HG03064 (cell line): ENCODE results near the gene ITPRIP.
A peak's percentile ranks its signal among the peaks of the same experiment; 100 is the strongest.

Source experiments
- ATAC-seq: cut with Tn5 transposase; IDR thresholded peaks from one replicate; pipeline ENCODE4 v1.9.1; 2021; ENCODE audit warnings: low read depth; ENCODE audit not compliant: unreplicated experiment

The ITPRIP gene

DNA sequence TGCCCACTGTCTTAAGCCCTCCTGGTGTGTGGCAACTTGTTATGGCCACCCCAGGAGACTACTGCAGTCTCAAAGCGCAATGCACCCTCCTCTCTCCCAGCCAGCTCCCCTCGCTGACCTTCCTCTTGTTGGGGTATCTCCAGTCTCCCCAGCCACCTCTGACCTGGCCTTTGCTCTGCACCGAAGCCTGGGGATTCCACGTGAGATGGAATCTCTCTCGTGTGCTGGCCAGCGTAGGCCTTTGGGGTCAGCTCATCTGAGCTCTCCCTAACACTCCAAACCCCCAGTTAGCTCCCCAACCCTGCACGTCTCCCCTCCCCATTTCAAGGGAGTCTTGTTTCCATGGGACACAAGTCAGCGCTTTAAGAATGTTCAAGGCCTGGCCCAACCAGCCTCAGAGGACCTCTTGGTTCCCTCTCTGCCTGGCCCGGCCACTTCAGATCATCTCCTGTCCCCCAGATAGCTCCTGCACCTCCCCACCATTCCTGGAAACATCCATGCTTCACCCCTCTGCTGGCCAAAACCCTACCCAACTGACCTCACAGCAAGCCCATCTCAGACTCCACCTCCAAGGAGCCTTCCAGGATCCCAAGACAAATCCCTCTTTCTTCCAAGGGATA lies 11.2 kb downstream of the ITPRIP start:
- ATAC-seq, result no peak

DNA sequence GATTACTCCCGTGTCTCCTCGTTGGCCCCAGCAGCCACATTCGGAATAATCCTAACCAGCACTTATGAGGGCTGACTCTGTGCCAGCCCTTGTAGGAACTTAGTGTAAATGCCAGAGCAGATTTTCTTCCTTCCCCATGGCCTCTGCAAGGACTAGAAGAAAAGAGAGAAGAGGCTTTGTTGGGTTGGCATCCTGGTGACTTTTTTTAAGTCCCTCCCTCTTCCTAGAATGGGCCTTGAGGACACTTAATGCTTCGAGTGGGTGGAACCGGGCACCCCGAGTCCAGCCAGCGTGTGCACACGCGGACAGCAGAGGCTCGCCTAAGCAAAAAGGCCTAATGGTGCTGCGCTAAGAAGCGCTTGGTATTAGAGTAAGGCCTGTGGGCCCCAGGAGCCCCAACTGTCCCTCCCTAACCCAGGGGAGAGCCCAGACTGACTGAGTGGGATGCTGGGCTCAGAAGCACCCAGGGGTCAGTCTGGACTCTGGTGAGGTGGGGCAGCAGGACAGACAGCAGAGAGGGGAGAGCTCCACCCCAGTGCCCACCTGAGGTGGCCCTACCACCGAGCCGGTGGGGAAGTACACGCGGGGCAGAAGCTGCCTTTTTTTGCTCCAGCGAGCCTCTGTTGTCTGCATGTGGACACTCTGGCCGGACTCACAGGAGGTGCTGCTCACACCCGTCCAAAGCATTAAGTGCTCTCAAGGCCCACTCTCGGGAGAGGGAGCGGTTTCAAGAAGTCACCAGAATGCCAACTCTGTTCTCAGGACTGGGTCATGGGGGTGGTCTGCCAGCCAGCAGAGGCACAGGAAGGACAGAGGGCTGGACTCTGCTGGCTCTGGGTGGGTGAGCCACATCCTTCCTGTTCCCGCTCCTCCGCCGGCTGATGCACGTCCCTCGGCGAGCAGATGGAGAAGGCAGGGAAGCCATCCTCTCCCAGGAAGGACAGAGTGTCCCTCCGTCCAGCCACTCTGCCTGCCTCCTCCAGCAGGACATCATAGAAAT lies 12.5 kb downstream of the ITPRIP start:
- no peak for ATAC-seq

DNA sequence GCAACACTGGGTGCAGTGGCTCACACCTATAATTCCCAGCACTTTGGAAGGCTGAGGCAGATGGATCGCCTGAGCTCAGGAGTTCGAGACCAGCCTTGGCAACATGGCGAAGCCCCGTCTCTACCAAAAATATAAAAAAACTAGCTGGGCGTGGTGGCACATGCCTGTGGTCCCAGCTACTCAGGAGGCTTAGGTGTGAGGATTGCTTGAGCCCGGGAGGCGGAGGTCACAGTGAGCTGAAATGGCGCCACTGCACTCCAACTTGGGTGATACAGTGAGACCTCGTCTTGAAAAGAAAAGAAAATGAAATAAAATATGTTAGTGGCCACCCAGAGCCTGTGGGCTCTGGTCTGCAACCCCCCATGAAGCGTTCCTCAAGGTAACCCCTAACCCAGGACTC lies 13.3 kb downstream of the ITPRIP start:
- ATAC-seq, result no peak

DNA sequence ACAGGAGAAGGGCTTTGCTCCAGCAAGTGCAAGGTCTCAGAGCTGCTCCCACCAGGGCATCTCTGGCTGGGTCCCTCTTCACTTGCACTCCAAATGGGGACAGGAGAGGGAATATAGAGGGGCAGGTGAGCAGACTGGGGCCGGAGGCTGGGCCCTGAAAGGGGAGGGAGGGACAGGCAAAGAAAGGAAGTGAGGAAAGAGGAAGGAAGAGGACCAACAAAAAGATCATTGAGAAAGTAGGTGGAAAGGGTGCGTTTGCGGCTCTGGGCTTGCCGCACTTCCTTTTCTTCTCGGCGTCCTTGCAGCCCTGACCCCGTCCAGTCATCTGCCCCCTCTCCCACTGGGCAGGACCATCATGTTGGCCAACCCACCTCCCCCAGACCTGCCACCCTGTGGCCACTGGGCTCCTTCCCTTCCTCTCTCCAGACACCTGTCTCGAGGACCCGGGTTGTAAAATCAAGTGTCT lies 14.0 kb downstream of the ITPRIP start:
- no peak for ATAC-seq

DNA sequence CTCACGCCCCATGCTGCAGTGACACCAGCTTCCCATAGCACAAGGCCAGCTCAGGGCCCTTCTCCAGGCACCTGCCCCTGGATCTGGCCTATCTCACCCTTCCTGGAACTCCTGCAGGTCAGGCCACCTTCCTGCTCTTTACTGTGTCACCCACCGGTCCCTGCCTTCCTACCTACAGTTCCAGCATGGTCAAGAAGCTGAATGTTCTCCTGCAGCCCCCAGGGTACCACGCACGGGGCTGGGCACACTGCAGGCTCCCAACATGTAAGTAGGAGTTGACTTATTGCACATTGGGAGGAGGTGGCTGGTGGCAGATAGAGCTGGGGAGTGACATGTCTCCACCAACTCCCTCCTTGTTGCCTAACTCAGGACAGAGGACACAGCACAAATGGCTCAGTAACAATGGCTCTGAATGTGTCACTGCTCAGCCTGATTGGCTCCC lies 14.5 kb downstream of the ITPRIP start:
- ATAC-seq, result no peak

DNA sequence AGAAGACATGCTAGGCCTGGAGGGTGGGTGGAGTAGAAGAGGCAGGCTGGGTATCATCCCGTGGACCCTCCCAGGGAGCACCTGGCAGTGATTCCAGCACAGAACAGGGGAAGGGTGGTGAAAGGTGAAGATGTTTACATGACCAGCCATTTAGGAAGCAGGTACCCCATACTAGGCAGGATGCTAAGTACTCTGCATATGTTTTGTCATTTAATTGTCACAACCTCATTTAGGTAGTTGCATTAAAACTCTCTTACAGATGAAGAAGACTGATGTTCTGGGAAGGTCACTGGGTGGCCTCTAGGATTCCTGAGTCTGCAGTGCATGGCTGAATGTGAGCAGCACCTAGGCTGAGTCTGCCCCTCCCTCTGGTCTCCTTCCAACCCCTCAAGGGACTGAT lies 15.2 kb downstream of the ITPRIP start:
- ATAC-seq, result no peak

DNA sequence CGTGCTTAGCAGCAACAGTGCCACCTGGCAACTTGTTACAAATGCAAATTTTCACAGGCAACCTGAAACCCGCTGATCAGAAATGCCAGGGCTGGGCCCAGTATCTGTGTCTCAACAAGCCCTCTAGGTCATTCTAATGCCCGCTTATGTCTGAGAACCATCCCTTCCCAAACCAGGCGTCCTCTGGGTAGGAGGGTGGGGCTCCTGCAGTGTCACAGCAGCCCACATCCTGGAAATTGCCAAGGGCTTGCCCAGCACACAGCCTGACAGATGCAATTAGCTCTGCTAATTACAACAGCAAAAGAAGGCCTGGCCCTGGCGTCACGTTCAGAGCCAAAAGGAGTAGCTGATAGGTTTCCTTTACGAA lies 15.9 kb downstream of the ITPRIP start:
- no peak for ATAC-seq

DNA sequence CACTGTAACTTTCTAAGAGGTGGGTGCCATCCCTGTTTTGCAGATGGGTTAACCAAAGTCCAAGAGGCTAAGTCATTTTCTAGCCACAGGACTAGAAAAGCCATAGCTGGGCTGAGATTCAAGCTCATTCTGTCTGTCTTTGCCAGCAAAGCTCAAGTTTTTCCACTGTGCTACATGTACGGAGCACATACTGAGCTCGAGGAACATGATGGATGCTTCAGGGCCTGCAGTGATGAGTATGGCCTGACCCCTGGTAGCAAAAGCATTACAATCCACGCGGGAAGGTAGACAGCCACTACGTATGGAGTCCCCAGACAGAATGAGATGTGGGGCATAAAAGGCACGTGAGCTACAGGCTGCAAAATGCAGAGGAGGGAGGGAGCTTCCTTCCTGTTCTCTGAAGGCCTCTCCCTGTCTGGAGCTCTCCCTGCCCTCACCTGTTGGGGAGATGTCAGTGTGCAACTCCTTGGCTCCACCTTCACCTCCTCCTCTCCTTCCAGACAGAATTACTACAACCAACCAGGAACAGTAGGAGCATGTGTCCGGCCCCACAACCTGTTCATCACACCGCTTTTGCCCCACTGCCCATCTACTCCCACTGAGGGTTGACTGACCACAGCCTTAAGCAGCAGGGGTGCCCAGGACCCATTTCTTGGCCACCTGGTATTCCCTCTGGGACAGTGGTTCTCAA lies 16.4 kb downstream of the ITPRIP start:
- ATAC-seq, result no peak

DNA sequence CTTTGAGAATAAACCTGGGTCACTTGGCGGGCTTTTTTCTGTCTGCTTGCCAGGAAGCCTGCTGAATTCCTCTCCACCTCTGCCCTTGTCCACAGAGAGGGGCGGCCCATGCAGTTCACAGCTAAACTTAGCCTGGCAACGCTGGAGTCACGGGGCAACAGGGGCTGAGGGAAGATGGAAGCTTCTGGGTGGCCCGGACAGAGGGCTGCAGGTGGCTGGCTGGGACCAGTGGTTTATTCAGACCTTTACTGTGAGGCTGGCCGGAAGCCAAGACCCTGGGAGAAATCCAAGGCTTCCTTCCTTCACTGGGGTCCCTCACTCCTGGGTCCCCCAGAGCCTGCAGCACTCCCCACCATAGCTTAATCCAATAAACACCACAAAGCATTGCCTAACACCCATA lies 17.0 kb downstream of the ITPRIP start:
- no peak for ATAC-seq

DNA sequence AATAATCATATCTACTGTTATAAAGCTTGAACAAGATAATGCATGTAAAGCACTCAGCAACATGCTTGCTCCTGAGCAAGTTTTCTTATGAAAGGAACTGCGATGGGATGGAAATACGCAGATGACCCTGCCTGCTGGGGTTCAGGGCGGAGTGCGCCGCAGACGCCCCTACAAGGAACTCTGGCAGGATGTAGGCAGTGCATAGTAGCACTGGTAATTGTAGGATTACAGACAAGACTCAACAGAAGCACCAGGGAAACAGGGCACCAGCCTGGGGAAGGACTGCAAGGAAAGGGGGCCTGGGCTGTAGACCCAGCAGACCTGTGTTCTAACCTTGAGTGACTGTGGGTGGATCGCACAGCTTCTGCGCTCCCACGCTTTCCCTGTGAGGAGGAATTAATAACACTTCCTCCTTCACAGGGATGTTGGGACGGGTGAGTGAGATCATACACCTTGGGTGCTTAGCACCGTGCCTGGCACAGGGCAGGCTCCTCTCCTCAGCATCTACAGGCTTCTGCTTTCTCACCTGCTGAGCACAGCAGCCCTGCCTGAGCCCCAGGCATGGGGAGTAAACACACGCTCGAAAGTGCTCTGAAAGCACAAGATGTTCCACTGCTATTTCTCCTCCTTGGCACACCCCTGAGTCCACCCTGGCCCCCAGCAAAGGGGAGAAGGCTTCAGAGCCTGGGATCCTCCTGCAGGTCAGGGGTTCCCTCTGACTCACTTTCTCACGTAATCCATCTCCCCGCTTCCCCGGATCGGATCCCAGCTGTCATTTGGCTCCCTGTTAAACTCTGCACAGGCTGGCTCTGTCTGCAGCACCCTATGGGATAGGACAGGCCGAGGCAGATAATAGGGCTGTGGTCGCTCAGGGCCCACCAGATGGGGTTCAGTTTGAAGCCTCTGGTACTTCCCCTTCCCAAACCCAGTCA lies 19.2 kb downstream of the ITPRIP start:
- no peak for ATAC-seq

DNA sequence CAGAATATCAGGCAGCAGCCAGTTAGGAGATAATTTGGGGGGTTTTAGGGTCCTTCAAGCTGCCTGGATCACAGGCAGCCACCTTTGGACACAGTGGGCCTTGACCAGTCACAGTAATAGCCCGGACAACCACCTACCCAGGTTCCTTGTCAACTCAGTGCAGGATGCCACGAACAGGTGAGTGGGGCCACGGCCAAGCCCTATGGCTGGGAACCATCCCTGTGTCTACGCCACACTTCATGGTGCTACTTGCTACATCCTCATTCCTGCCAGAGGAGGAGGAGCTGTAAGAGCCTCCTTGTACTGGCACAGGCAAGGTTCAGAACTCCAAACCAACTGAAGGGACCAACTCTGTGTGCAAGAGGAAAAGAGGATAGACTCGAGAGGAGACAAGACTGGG lies 19.9 kb downstream of the ITPRIP start:
- no peak for ATAC-seq

DNA sequence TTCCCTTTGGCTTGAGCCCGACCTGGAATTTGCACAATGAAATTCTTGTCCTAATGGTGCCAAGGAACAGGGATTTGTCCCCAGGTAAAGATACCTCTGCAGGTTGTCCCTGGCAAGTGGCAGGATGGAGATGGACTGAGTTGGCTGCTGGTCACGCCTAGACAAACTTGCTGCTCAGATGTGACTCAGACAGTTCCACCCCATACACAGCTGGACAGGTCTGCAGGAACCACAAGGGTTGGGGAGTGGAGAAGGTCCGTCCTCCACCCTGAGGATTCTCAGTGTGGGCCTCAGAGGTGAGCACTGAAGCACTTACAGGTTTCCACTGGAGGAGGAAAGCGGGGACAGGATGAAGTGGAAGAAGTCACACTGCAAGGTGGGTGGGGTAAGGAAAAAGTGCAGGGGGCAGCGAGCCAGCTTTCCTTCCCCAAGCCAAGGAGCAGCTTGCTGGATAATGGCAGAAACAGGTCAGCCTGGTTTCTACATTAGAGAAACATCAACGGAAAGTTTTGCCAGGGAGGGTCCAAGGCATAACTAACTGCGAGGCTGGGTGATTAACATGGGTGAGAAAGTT lies 20.5 kb downstream of the ITPRIP start:
- ATAC-seq, result peak; percentile 54

DNA sequence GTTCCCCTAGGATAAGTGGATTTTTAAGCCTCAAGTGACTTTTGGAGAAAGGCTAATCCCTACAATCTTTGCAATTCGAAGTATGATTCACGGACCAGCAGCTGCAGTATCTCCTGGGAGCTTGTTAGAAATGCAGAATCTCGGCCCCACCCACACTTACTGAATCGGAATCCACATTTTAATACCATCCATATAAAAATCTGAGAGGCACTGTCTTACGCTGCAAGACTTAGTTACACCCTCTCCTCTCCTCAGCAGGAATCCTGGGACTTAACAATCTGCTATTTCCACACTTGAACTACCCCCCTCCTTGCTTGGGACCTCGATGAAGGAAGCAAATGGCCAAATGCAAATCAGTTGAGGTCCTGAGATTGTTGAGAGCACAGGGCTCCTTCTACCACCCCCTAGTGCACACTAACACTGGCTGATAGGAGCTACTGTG lies 21.0 kb downstream of the ITPRIP start:
- no peak for ATAC-seq

DNA sequence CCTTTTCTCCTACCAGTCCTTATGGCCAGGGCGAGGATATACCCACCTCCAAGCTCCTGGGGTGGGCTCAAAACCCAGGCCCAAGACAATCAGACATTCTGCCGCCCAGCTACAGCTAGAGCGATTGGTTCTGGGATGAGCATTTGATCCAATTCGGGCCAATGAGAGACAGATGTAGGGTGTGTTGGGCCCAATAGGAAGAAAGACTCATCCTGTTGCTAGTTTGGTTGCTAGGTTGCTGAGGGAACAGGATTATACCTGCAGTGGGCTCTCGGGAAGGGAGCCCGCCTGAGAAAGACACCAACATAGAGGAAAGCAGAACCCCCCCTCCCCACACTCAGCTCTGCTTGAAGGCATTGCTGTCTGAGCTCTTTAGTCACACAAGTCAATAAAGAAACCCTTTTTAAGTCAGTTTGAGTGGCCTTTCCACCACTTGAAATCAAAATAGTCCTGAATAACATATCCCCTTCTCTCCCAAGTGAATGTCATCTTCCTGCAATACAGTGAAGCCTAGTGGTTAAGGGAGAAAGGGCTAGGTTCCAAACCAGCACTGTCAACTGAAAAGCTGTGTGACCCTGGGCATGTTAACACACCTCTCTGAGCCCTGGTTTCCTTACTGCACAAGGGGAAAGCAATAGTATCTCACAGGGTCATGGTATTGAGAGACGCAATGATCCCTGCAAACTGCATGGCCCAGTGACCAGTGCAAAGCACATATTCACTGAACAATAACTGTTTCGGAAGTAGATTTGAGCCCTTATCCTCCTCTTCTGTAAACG lies 21.8 kb downstream of the ITPRIP start:
- ATAC-seq, result no peak

DNA sequence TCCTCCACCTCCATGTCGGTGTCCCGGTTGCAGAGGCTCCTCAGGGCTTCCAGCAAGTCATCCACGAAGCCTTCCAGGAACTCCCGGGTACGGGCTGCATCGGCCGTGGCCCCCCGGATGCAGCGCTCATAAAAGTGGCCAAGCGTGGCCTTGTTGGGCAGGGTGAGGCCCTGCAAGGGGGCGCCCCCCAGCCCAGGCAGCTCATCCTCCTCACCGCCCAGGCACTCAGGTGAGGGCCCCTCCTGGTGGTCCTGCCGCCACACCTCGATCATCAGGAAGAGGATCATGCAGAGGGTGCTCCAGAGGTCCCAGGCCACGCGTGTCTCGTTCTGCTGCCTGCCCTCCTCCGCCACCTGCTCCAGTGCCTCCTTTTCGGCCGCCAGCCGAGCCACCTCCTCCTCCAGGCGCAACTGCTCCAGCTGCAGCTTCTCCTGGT lies 22.8 kb downstream of the ITPRIP start:
- ATAC-seq, result no peak

DNA sequence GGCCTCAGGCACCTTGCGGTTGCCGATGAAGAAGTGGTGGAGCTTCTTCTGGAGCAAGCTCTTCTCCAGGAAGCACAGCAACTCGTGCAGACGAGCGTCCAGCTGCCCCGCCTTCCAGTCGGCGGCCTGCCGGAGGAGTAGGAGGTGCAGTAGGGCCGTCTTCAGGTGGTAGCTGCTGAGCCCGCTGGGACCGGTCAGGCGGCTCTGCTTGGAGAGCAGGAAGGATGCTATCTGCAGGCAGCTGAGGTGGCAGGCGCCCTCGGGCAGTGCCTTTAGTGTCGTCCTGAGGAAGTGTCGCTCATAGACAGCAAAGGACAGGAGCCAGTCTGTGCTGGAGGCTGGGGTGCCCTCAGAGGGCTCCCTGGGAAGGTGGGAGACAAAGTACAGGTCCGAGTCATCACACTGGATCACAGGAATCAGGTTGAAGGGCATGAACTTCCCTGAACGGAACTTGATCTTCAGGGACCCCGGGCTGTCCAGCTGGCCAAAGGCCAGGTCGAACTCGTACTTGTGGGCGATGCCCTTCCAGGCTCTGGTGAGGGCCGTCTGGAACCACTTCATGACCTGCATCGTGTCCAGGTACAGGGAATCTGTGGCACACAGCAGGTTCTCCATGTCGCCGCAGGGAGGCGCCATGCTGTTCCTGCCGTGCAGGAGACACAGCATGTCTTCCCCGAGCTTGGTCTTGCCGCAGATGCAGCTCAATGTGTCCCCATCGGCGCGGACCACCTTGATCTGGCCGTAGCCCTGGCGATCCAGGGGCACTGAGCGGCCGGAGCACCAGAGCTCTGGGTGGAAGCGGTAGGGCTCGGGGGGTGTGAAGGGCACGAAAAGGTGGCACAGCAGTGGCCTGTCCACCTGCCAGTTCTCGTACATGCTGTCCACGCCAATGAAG lies 23.4 kb downstream of the ITPRIP start:
- no peak for ATAC-seq

DNA sequence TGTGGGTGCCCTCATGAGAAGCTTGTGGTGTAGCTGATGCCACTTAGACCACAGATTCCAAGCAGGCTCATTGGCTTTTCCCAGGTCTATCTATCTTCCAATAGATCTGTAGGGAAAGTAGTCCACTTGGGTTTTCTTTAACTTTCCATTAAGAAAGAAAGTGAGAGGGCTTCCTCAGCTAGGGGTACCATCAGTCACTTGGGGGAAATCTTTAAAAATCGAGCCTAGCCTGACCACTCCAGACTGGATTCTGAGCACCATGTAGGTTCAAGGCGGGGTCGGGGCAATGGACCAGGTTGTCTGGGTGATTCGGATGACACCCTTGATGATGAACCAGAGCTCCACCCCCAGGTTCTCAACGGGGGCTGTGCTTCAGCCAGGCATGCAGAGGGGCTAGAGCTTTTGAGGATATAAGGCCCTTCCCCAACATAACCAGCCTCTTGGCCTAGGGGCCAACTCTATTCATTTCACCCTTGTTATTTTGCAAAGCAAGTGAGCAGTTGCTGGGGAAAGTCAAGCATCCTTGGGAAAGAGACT lies 27.0 kb downstream of the ITPRIP start:
- no peak for ATAC-seq
